PFSK-1 (cell line): Measurements from ENCODE around the gene HHIP.

ENCODE experiments used
- FOXP2 ChIP-seq: optimal IDR thresholded peaks from 2 replicates; pipeline ENCODE3; 2011; ENCODE audit warnings: borderline replicate concordance, control low read depth, inconsistent platforms; ENCODE audit not compliant: insufficient read depth; ENCODE audit errors: extremely low read length, extremely low read depth
- POLR2AphosphoS5 ChIP-seq: IDR thresholded peaks from 2 replicates; pipeline ENCODE4 v1.6.1; 2012; ENCODE audit warnings: low read depth, mild to moderate bottlenecking, control low read depth, low read length, moderate library complexity
- TF ChIP-seq, protein P1 (sequence below), 2 experiments: IDR thresholded peaks; 2 replicates each; pipeline versions ENCODE4 v1.6.1 to v1.8.0; 2011 to 2012; ENCODE audit warnings: low read depth in 2 of 2, low read length in 2 of 2, control low read depth in 1 of 2, inconsistent platforms in 1 of 2, mild to moderate bottlenecking in 1 of 2, moderate library complexity in 1 of 2; ENCODE audit not compliant: insufficient read depth in 1 of 2

DNA sequence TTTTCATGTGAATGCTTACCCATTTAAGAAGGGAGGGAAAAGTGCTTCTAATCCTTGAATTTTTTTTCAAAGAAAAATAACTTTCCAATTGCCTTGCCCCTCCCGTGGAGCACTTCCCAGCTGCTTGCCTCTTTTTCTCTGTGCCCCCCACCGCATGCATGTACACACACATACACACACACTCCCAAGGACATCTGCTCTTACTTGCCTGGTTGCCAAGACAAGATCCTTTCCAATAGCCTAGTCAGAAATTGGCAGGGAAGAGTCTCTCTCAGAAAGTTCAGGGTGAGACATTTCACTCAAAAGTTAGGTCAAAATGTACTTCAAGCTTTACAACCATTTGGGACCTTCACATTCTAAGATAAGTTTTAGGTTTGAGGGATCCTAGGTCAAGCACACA, 10.9 kb downstream of the HHIP start:
- TF ChIP-seq POLR2AphosphoS5 (no peak), FOXP2 (no peak)
- TF ChIP-seq, protein P1, sequence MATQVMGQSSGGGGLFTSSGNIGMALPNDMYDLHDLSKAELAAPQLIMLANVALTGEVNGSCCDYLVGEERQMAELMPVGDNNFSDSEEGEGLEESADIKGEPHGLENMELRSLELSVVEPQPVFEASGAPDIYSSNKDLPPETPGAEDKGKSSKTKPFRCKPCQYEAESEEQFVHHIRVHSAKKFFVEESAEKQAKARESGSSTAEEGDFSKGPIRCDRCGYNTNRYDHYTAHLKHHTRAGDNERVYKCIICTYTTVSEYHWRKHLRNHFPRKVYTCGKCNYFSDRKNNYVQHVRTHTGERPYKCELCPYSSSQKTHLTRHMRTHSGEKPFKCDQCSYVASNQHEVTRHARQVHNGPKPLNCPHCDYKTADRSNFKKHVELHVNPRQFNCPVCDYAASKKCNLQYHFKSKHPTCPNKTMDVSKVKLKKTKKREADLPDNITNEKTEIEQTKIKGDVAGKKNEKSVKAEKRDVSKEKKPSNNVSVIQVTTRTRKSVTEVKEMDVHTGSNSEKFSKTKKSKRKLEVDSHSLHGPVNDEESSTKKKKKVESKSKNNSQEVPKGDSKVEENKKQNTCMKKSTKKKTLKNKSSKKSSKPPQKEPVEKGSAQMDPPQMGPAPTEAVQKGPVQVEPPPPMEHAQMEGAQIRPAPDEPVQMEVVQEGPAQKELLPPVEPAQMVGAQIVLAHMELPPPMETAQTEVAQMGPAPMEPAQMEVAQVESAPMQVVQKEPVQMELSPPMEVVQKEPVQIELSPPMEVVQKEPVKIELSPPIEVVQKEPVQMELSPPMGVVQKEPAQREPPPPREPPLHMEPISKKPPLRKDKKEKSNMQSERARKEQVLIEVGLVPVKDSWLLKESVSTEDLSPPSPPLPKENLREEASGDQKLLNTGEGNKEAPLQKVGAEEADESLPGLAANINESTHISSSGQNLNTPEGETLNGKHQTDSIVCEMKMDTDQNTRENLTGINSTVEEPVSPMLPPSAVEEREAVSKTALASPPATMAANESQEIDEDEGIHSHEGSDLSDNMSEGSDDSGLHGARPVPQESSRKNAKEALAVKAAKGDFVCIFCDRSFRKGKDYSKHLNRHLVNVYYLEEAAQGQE (IDR thresholded peaks at IDR 0.05; ENCODE audit: insufficient read depth in 1 of 2, low read depth in 2 of 2, low read length in 2 of 2) = no peak
